Stimulated activated CD4-positive, alpha-beta T cell treated with anti-CD3 and anti-CD28 coated beads, Interleukin-1b, Interleukin-23, amount 100 ng/mL, for 24 hours (primary cell): ENCODE measurements around the gene PDE9A.
A peak's percentile ranks its signal among the peaks of the same experiment; 100 is the strongest.
"Not testable (repeated sequence)": the region's sequence is repeated elsewhere in the genome, so short reads cannot be mapped to it uniquely, and the experiment has no call there.

ENCODE experiments used
- DNase-seq, 4 experiments: peaks; one replicate each; pipeline ENCODE4 v3.0.0-alpha.2; 2020; ENCODE audit warnings: low read depth in 4 of 4, low spot score in 1 of 4

The PDE9A gene

DNA sequence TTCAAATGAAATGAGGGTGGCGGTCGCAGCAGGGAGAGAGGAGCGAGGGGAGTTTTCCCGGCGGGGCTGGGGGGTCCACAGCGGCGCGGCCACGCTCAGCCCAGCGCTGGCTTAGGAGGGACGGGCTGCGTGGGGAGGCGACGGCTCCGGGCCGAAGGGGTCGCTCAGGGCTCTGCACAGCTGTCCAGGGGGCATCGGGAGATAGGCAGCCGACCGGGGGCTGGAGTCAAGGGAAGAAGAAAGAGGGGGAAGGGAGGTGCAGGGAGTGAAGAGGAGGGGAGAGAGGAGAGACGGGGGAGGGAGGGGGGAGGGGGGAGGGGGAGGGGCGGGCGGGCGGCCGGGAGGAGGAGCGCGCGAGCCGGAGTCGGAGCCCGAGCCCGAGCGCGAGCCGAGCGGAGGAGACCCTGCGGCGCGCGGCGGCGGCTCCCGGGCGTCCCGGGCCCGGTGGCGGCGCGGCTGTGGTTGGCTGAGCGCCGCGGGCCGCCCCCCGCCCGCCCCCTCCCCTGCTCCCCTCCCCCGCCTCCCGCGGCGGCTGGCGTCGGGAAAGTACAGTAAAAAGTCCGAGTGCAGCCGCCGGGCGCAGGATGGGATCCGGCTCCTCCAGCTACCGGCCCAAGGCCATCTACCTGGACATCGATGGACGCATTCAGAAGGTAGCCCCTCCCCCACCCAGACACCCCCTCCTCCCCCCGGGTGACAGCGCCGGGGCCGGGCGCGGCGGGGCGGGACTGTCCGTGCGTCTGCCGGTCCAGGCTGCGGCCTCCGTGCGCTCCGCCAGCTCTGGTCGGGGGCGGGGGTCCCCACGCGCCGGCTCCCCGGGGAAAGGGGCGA lies at the start of gene PDE9A:
Gene PDE9A, plus strand, starts transcription at position 391 of the 831 bp plus-strand sequence. Its CDS starts 194 bp downstream, at position 585.
- no peak for DNase-seq

DNA sequence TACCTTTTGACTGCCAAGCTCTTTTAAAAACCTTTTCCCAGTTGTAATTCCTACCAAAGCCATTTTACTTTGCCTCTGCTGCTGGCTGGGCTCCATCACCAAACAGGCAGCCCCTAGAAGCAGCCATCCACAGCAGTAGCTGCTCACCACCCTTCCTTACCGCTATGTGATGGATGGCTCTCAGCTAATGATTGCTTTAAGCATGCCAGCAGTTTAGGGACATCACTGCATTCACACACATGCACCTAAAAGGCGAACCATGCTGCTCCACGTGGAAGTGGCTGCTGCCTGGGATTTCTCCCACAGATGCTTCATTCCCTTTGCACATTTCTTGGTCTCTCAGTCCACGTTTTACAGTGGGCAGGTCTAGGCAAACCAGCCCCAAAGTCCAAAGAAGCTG lies 46.3 kb upstream of the PDE9A start:
- DNase-seq: no peak

DNA sequence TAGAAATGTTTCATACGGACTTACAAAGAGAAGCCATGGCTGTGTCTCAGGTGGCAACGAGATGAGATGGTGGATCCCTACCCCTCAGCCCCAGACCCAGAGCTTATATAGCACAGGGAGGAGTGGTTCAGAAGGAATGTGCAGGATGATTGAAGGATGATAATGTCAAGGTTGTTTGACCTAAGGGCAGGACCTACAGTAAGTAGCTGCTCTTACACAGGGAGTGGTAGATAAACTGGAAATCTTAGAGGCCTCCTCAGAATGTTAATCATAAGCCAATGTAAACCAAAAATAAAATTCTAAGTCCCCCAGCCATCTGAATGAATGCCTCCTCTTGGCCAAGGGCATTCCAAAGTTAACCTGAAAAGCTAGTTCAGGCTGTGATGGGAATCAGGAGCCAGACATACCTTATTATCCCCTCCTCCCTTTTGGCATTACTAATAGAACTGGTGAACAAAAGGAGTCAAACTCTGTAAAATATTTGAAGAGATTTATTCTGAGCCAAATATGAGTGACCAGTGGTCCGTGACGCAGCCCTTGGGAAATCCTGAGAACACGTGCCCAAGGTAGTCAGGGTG lies 45.8 kb upstream of the PDE9A start:
- no peak for DNase-seq

DNA sequence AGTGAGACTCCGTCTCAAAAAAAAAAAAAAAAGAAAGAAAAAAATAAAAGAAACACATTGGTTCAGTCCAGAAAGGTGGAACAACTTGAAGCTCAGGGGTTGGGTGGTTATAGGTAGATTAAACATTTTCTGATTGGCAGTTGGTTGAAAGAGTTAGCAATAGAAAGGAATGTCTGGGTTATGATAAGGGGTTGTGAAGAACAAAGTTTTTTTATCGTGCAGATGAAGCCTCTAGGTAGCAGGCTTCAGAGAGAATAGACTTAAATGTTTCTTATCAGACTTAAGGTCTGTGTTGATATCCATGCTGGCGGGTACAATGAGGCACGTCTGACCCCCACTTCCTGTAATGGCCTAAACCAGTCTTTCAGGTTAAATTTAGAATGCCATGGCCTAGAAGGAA lies 45.0 kb upstream of the PDE9A start:
- DNase-seq: no peak

DNA sequence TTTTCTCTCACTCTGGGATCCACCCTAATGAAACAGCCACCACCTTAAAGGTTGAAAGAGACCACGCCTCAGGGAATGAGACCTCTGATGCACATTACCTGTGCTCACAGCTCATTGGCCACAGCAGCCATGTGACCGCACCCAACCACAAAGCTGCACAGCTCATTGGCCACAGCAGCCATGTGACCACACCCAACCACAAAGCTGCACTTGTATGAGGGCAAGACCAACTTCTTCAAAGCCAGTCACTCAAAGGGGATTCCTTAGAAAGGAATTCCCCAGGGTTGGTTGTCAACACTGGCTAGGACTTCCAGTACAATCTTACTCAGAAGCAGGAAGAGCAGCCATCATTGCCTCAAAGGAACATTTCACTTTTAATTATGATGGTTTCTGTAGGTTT lies 43.6 kb upstream of the PDE9A start:
- DNase-seq: peak in 1 of 4 experiments; percentile 25

DNA sequence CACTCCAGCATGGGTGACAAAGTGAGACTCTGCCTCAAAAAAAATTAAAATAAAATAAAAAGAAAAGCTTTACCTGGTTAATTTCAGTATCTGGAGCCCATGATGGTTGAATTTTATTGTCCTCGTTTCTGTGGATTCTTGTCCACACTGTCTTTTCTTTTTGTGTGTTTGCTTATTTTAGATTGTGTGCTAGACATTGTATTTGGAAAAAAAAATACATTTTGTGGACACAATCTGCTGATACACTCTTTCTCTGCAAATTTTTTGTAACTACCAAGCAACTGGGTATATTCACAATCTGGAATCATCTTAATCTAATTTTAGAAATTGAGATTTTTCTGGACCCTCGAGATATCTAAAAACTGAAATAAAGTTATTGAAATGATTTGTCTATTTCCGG lies 41.6 kb upstream of the PDE9A start:
- no peak for DNase-seq

DNA sequence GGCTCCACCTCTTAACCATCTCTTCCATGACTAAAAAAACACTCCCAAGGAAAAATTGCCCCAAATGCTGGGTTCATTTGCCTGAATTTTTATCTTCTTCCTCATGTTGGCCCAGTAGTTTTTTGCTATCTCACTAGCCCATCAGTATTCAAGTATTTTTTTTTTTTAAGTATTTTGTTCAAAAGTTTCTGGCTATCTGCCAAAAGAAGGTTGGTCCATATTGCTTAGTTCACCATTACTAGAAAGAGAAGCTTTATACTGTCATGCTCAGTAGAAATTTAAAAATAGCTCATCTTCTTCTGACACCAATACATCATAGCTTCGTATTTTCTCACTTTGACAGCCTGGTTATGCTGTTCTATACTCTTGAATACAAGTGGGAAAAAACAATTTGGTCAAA lies 41.0 kb upstream of the PDE9A start:
- DNase-seq: no peak

DNA sequence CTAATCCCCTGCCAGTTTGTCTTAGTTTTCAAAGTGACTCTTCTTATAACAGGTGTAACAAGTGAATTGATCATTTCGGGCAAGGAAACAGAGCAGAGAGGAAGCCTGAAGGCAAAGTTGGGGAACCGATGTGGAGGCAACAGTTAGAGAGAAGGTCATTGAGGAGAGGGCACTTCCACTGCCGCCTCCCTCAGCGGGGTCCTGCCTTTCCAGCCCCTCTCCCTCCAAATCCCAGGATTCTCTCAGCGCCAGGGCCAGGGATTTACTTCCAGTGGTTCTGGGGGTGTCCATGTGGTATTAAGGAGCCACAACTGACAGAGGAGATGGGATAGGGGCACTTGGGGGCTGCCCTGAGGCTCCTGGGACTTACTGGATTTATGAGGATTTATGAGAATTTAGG lies 39.7 kb upstream of the PDE9A start:
- DNase-seq: no peak

DNA sequence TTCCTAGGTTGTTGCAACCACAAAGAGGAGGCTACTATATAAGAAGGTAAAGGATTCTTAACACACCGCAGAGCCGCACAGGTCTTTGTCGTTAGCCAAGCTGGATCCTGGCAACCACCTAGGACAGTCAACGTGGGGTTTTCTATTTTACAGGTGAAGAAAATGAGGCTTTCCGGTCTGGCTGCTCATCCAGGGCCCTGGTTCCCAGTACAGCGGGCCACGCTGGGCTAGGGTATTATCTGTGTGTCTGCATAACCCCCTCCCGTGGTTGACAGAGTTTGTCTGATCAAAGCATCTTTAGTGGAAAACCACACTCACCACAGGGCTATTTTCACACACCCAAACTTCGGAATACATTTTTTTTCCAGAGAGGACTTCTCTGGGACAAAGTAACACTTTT lies 39.0 kb upstream of the PDE9A start:
- DNase-seq: peak in 1 of 4 experiments; percentile 32

DNA sequence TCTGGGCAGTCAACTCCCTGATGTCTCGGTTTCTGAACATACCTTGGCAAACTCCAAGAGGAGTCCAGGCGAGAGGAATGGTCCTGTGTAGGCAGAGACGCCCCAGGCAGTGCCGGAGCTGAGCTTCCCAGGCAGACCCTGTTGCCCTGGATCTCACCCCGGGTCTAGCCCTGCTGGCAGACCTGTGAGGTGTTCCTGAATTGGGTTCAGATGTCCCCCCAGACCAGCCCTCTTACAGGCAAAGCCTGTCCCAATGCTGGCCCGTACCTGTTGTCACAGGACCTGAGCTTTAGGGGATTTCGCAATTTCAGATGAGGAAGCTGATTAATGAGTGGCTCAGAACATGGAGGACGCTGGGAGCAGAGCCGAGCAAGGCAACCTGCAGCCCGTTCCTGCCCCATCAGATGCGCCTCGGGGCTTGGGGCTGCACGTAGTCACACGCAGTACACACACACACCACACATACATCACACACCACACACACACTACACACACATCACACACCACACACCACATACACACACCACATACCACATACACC lies 38.5 kb upstream of the PDE9A start:
- peak in 2 of 4 experiments; percentile 24 to 39 for DNase-seq

DNA sequence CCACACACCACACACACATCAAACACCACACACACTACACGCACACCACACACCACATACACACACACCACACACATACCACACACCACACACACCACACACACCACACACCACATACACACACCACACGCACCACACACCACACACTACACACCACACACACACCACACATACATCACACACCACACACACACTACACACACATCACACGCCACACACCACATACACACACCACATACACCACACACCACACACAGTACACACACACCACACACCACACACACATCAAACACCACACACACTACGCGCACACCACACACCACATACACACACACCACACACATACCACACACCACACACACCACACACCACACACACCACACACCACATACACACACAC lies 38.0 kb upstream of the PDE9A start:
- DNase-seq: not testable (repeated sequence)

DNA sequence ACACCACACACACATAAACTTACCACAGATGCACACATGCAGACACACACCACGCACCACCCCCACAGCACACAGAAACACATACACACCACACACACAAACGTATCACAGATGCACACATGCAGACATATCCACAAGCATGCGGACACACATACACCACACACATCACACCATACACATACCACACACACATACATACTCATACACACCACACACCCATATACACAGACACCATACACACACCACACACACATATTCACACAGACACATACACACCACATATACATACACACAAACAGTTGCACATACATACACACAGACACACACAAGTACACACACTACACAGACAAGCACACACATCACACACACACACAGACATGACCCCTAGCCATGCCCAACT lies 37.5 kb upstream of the PDE9A start:
- no peak for DNase-seq

DNA sequence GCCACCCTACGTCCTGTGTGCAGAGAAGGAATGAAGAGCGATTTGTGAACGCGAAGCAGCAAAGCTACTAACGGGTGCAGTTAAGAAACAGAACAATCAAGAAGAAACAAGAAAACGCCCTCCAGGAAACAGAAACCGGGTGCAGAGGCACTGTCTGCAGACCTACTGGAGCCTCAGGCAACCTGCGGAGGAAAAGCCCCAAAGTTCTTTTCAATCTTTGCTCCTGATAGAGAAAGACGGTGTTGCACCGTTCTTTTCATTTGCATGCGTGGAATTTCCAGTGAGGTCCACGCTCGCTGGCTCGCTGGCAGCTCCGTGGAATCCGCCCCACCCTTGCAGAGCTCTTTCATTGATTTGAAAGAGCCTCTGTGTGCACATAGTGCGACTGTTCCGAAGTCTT lies 37.0 kb upstream of the PDE9A start:
- peak in 1 of 4 experiments; percentile 12 for DNase-seq

DNA sequence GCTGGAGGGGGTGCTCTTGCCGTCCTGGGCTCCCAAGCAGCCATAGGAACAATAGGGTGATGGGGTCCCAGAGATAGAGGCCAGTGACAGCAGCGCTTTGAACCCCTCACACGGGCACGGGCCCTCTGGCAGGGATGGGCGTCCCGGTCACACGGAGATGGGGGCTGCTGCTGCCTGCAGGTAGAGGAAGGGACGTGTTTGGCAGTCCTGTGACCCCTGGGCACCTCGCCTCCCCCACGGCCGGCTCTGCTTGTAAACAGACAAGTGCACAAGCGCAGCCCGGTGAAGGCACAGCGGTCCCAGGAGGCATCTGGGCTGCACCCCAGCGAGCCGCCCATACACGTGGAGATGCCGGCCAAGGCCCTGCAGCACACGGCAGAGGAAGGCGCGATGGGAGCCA lies 36.5 kb upstream of the PDE9A start:
- no peak for DNase-seq

DNA sequence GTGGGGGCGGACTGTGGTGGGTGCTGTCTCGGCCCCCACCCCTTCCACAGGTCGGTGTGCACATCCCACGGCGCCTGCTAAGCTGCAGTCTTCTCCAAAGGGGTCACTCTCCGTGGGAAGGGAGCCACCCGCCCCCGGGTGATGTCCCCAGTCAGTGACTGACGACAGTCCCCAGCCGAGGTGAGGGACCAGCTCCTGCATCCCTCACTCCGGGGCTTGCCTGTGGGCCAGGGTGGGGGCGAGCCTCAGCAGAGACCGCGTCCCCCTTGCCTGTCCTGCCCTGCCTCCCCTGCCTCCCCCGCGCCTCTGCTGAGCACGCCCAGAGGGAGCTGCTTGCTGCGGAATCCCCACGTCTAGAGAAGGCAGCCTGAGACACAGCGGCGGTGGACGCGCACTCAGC lies 35.9 kb upstream of the PDE9A start:
- no peak for DNase-seq

DNA sequence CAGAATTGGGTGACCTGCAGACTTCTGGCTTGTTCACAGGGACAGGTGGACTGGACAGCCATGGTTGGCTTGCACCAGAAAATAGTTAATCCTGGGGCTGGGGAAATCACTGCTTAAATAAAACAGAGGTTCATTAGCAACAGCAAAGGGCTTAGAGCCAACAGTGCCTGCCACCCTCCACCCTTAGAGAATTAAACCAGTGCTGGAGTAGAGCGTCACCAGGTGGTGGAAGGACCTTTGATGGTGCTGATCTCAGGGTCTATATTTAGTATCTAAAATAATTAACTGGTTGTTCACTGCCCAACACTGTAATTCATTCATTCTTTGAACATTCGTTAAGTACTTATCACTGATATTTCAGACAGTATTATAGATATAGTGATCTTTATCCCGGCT lies 34.7 kb upstream of the PDE9A start:
- DNase-seq: no peak

DNA sequence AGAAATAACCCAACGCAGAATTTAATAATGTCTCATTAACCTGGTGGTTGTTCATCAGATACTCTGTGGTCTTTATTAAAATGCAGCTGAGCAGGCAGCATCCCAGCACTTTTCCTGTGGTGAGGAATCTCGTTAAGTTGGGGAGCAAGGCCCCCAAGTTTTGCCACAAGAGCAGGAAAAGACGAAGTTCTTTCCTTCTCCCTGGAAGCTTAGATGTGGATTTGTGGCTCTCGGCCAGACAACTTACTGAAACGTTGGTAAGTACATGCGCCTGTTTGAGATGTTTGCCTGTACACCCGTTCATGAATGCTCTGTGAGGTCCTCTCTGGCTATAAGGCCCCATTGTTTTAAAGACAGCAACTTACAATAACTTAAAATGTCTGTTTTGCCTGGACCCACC lies 34.3 kb upstream of the PDE9A start:
- no peak for DNase-seq

DNA sequence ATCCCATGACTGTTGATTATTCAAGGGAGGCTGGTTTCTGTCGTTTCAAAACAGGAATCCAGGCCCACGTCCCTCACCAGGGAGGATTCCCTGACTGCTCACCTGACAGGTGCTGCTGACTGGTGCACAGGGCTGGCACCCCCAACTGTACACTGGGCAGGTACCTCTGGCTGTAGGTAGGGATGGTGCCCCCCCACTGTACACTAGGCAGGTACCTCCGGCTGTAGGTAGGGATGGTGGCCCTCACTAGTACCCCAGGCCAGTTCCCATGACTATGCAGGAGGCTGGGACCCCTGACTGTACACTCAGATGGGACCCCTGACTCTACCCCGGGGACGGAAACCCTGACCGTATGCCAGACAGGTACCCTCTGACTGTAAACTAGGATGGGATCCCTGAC lies 33.6 kb upstream of the PDE9A start:
- DNase-seq: no peak

DNA sequence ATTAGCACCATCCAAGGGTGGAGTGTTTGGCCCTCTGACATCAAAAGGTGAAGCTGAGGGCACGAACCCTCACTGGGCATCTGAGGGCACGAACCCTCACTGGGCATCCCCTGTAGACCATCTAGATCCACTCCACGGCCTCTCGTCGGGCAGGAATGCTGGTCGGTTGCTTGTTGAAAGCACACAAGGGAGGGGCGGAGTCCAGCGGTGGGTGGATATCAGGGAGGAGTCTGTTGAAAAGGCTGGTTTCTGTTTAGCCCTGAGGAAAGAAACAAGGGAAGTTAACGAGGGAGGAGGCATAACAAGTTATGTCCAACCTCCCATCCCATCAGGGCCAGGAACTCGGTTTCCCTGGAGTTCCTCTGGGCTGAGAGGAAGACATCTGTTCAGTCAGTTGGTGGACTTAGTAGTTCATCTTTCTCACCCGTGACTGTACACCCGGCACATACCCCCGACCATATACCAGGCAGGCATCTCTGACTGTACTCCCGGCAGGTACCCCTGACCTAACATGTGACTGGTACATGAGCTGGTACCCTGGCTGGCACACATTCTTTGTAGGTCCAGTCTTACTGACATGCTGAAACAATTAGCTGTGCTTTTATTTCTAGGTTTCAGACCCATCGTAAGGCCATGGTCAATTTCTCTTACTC lies 32.1 kb upstream of the PDE9A start:
- DNase-seq: no peak

DNA sequence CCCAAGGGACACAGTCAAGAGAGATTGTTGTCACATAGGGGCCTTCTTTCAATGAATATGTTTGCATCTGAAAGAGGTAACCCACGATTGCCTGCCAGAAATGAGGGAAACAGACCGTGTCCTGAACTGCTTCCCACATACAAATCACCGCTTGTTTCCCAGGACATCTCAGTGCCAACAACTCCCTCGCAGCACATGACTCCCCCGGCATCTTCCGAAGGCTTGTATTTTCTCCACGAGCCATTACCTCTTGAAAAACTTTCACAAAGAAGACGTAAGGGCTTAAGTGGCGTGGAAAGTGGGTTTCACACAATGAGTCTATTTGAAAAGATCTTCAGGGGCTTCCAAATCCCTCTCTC lies 31.6 kb upstream of the PDE9A start:
- DNase-seq: no peak

DNA sequence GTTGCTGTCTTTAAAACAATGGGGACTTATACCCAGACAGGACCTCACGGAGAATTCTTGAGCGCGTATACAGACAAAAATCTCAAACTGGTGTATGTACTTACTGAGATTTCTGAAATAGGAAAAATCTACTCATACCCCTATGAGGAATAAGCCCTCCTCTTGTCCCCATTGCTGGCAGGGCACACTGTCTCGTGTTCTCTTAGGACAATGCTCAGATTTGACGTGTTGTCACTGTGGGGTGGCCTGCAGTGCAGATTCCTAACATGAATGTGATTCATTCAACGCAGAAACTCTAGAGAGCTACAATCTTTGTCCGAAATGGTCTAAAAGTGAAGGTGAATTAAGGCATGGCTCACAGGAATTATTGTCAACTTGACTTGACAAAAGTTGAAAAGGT lies 31.1 kb upstream of the PDE9A start:
- no peak for DNase-seq

DNA sequence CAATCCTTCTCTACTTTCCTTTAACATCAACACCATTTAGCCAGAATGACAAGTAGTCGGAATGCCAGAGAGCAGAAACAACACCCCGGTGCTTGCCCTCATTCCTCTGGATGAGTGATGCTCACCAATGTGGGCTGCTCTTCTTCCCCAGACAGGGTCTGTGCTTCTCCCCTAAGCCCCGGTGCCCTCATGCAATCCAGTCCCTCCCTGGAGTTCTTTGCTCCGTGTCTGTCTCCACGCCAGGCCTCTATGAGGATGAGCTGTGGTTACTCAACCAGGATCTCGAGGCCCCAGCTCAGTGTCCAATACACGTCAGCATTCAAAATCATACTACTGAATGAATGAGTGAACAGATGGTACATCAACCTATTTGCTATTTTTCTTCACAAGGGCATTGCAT lies 29.7 kb upstream of the PDE9A start:
- DNase-seq: no peak
